Epithelial cell of prostate (primary cell): ENCODE results near the gene HAUS5.
"Not testable (repeated sequence)": the region's sequence is repeated elsewhere in the genome, so short reads cannot be mapped to it uniquely, and the experiment has no call there.

Experiments used
- DNase-seq: peaks from one replicate; pipeline ENCODE4 v3.0.0-alpha.2; 2011; ENCODE audit warnings: low read depth, low spot score
- H3K27ac ChIP-seq: fragments of 450-650 bp; 2 replicates; pipeline ENCODE4 v1.5.1; 2017; ENCODE audit warnings: mild to moderate bottlenecking

The HAUS5 gene

DNA sequence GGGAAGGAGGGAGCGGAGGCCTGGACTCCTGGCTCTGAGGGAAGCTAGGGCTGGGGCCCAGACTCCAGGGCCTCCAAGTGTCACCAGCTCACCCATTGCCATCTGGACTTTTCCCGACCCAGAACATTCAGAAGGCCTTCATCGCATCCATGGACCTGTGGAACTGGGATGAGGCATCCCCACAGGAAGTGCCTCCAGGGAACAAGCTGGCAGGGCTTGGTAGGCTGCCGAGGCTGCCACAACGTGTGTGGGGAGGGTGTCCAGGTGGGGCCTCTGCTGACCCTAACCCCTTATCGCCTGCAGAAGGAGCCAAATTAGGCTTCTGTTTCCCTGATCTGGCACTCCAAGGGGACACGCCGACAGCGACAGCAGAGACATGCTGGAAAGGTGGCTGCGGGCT, 29.8 kb downstream of the HAUS5 start:
- H3K27ac ChIP-seq, result no peak overlapping the region

GRCh38 chr19:35642798-35643254, 30.3 kb downstream of the HAUS5 start:
- DNase-seq, result no peak
- peak overlapping the region; percentile 69 for H3K27ac ChIP-seq

More for the DNA sequence above, 29.8 kb downstream of the HAUS5 start:
- DNase-seq, result no peak

DNA sequence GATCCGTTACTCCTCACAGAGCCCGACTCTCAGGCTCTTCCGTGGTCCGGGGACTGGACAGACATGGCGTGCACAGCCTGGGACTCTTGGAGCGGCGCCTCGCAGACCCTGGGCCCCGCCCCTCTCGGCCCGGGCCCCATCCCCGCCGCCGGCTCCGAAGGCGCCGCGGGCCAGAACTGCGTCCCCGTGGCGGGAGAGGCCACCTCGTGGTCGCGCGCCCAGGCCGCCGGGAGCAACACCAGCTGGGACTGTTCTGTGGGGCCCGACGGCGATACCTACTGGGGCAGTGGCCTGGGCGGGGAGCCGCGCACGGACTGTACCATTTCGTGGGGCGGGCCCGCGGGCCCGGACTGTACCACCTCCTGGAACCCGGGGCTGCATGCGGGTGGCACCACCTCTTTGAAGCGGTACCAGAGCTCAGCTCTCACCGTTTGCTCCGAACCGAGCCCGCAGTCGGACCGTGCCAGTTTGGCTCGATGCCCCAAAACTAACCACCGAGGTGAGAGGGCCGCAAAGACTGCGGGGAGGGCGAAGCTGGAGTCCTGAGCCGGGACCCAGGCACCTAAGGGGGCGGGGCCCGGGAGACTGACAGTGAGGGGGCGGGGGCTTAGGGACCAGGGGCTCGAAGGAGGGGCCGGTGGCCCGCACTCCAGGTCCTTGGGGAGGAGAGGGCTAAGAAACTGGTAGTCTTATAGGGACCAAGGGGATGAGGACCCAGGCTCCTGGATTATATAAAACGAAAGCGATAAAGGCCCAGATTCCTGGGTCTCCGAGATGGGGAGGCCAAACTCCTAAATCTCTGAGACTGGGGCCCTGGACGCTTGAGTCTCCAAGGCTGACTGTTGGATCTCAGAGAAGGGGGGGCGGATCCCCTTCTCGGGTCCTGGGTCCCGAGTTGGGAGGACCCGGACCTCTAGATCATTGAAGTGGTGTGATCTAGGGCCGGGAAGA, 31.0 kb downstream of the HAUS5 start:
- no peak for DNase-seq
- H3K27ac ChIP-seq, result peak overlapping the region; percentile 69

DNA sequence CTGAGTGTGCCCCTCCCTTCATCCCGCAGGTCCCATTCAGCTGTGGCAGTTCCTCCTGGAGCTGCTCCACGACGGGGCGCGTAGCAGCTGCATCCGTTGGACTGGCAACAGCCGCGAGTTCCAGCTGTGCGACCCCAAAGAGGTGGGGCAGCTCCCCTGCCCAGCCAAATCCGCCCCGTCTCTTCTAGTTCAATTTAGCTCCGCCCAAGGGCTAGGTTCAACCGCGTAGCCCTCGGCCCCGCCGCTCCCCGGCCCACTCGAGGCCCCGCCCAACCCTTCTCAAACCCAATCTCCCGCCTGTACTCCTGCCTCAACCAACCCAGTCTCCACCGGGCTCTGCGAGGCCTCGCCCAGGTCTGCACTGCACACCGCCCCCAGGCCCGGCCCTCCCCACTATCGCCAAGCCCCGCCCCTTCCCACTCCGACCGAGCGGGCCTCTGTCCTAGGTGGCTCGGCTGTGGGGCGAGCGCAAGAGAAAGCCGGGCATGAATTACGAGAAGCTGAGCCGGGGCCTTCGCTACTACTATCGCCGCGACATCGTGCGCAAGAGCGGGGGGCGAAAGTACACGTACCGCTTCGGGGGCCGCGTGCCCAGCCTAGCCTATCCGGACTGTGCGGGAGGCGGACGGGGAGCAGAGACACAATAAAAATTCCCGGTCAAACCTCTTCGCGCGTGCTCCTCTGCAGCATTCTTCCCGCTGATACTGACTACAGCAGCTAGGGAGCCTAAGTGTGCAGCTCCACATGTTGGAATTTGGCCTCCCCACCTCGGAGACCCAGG, 31.9 kb downstream of the HAUS5 start:
- H3K27ac ChIP-seq, result peak overlapping the region; percentile 69
- peak; percentile 80 for DNase-seq

DNA sequence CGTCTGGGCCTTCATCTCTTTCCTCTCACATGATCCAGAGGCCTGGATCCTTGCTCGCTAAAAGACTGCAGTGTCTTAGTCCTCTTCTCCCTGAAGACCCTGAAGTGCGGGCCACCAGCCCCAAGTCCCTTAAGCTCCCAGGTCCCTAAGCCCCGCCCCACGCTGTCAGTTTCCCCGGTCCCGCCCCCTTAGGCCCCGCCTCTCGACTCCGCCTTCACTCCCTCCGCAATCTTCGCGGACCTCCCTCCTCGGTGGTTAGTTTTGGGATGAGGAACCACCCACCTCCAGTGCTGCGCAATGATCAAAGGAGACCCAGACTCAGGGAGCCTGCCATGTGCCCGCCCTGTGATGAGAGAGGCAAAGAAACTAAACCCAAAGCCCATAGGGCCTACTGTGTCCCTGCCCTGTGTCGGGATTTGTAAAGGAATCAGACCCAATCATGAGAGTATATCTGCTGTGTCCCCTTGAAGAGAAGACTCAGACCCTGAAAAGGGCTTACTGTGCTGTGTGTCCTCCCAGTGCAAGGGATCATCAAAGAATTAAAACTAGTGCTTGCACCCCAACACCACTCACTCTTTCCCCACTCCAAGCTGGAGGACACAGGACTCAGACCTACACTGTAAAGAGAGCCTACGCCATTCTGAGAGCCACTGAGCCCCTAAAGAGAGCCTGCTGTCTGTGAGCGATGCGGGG, 32.6 kb downstream of the HAUS5 start:
- peak overlapping the region; percentile 69 for H3K27ac ChIP-seq
- DNase-seq, result no peak

- DNase-seq, result no peak
- no peak overlapping the region for H3K27ac ChIP-seq
These were observed 33.4 kb downstream of the HAUS5 start for GRCh38 chr19:35645680-35646511.

- H3K27ac ChIP-seq, result peak within 1 kb of the TSS; percentile 45
- peak; percentile 84 for DNase-seq
These were observed 35.8 kb downstream of the HAUS5 start, which contains the start of gene COX6B1 for GRCh38 chr19:35648017-35648961. Gene COX6B1, plus strand, starts transcription at chr19:35648323. Its CDS starts 2,921 bp downstream, at chr19:35651244.

GRCh38 chr19:35650581-35650980, 38.0 kb downstream of the HAUS5 start:
- DNase-seq, result no peak
- no peak overlapping the region for H3K27ac ChIP-seq

GRCh38 chr19:35654828-35655227, 42.3 kb downstream of the HAUS5 start:
- not testable (repeated sequence) for DNase-seq

DNA sequence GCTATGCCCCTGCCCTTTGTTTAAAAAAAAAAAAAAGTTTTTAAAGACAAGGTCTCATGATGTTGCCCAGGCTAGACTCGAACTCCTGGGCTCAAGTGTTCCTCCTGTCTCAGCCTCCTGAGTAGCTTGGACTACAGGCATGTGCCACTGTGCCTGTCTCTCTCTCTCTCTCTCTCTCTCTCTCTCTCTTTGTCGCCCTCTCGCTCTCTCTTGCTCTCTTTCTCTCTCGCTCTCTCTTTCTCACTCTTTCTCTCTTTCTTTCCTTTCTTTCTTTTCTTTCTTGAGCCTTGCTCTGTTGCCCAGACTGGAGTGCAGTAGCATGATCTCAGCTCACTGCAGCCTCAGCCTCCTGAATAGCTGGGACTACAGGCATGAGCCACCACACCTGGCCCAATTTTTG, 43.1 kb downstream of the HAUS5 start:
- DNase-seq, result no peak
- no peak overlapping the region for H3K27ac ChIP-seq

More at GRCh38 chr19:35654828-35655227, 42.3 kb downstream of the HAUS5 start:
- H3K27ac ChIP-seq, result not testable (repeated sequence)

DNA sequence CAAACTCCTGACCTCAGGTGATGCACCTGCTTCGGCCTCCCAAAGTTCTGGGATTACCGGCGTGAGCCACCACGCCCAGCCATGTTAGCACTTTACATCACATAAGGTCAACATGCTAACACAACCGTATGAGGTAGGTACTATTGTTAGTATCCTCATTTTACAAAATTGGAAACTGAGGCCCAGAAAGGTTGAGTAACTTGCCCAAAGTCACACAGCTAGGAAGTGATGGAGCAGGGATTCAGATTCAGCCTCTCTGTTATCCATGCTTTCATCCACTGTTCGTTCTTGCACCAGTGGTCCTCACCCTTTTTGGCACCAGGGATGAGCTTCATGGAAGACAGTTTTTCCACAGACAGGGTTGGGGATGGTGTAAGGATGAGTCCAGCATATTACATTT, 44.2 kb downstream of the HAUS5 start:
- H3K27ac ChIP-seq, result no peak overlapping the region
- no peak for DNase-seq

DNA sequence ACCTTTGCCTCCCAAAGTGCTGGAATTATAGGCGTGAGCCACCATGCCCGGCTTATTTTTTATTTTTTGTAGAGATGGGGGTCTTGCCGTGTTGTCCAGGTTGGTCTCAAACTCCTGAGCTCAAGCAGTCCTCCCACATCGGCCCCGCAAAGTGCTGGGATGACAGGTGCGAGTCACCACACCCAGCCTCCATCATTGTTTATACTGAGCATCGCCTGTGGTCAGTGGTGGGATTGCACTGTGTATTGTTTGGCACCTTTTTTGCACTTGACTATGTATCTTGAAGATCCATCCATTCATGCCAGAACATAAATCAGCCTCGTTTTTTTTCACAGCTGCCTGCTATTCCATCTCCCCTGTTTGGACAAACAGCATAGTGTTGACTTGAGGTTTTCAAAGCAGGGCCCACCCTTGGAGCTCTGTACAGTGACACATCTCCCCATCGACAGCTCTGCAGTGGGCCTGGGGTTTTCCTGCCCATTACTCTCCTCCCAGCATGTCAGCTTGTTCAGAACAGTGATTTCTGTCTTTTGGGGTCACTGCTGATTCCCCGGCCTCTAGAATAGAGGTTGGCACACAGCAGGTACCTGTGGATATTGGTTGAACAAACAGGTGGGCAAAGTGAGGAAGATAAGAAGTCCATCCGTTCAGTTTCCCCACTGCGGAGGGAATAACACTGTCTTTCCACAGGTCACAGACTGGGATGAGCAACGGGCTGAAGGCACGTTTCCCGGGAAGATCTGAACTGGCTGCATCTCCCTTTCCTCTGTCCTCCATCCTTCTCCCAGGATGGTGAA, 45.6 kb downstream of the HAUS5 start:
- DNase-seq, result no peak

DNA sequence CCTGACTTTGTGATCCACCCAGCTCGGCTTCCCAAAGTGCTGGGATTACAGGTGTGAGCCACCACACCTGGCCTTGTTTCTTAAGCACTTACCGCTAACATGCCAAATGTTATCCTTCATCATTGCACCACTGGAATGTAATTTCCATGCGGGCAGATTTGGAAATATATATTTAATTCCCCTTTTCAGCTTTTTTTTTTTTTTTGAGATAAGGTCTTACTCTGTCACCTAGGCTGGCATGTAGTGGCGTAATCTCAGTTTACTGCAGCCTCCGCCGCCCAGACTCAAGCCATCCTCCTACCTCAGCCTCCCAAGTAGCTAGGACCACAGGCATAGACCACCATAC, 49.4 kb downstream of the HAUS5 start:
- no peak for DNase-seq

More for the DNA sequence above, 45.6 kb downstream of the HAUS5 start:
- H3K27ac ChIP-seq, result no peak overlapping the region

DNA sequence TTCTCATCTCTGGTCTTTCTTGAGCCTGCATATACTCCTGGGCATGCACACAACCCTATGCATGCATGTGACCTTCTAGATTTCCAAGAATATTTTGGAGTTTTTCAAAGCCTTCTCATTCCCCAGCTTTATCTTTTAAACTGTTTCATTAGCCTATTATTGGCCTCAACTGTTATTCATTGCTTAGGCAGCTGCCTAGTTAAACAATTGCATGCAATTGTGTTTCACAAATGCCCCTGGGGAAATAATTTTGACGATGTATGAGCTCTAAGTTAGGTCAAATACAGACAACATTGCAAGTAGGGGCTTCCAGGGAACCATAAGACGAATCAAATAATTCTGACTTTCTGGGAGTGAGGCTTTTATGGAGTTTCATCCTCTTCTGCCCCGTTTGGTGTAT, 51.4 kb downstream of the HAUS5 start:
- H3K27ac ChIP-seq, result no peak overlapping the region
- DNase-seq, result no peak

More for the DNA sequence above, 49.4 kb downstream of the HAUS5 start:
- H3K27ac ChIP-seq, result no peak overlapping the region

DNA sequence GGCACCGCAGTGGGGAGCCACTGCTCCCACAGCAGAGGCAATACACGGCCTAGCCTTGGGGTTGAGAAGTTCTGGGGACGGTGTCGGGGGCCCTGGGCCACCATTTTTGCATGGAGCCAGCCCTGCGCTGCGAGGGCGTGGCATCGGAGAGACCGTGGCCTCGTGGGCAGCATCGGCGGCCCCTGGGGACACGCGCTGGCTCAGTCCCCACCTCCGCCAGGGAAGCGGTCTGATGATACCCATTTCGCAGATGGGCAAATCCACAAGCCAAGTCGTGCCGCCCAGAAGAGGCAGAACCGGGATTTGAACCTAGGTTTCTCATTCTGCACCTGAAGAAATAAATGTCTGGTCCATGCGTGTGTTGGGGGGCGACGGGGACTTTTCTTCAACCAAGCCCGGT, 52.6 kb downstream of the HAUS5 start:
- no peak overlapping the region for H3K27ac ChIP-seq

DNA sequence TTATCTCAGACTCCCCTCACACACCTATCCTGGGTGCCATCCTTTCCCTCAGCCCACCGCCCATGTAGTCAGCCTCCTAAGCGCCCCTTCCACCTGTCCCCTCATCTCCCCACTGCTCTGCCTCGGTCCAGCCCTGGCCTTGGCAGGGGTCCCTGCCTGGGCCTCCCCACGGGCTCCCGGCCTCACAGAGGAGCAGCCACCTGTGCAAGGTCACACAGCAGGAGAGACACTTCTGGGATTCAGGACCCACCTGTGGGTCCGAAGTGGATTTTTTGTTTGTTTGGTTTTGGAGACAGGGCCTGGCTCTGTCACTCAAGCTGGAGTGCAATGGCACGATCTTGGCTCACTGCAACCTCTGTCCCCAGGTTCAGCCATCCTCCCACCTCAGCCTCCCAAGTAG, 53.1 kb downstream of the HAUS5 start:
- no peak for DNase-seq
- no peak overlapping the region for H3K27ac ChIP-seq

More for the DNA sequence above, 52.6 kb downstream of the HAUS5 start:
- DNase-seq, result no peak

DNA sequence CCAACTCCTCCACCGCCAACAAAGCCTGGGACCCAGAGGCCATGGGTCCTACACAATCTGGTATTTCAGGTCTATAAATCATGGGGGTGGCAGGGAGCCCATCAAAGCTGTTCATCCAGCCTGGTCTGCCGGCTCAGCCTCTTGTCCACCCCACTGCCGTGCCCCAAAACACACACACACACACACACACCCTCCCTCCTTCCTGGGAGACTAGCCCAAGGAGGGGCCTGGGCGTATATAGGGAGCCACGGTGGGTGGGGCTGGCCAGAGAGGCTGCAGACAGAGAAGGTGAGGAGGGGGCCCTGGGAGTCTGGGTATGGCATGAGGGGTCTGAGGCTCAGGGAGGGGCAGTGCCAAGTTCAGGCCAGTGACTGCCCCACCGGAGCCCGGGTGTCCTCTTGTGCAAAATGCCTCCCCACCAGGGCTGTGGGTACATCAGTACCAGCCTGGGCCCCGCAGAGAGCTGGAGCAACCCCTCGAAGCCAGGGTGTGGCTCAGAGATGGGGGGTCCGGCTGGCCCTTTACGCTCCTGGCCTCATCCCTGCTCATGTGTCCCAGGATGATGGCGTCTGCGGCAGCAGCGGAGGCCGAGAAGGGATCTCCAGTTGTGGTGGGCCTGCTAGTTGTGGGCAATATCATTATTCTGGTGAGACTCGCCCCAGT, 53.8 kb downstream of the HAUS5 start, which contains the start of gene UPK1A:
Gene UPK1A (plus strand): TSS at position 267 of the 663 bp plus-strand sequence. CDS start 296 bp downstream, at position 563.
- H3K27ac ChIP-seq, result no peak within 1 kb of the TSS
- no peak for DNase-seq
